H7 (cell line): ENCODE measurements around the gene SLC51B. TPM values are rescaled to one million over a fixed set of nuclear protein-coding genes. Genes with fewer than 3 reads are reported as not detected.

ENCODE experiments used
- DNase-seq: peaks from one replicate; pipeline ENCODE4 v3.0.0; 2012
- H3K27me3 ChIP-seq: 2 replicates; pipeline ENCODE4 v1.6.0; 2011; ENCODE audit warnings: mild to moderate bottlenecking, low read length; ENCODE audit not compliant: control insufficient read depth, insufficient read depth
- H3K36me3 ChIP-seq: replicated peaks from 2 replicates; pipeline ENCODE4 v1.5.1; 2011; ENCODE audit warnings: low read length; ENCODE audit not compliant: control insufficient read depth, insufficient read depth
- H3K4me3 ChIP-seq: 2 replicates; pipeline ENCODE4 v1.5.1; 2011; ENCODE audit warnings: low read depth, mild to moderate bottlenecking, control low read depth, low read length, moderate library complexity; ENCODE audit not compliant: insufficient read depth
- total RNA-seq: library from RNA; depleted of rRNA; stranded (reverse); fragments of >200 nt; shearing (Covaris generic); gene quantifications from 2 replicates; pipeline ENCODE4 v1.2.3, GENCODE V29; 2014

Gene SLC51B
- total RNA-seq, 1 experiment from 2014 or later = not detected

GRCh38 chr15:65077981-65078352 is 32.8 kb downstream of the SLC51B start:
- H3K4me3 ChIP-seq = no peak overlapping the region
- H3K36me3 ChIP-seq = no peaks in the 10 kb centered on the region
- no peaks in the 10 kb centered on the region for H3K27me3 ChIP-seq
- peak; percentile 93 for DNase-seq

GRCh38 chr15:65079580-65079979 is 34.4 kb downstream of the SLC51B start:
- H3K27me3 ChIP-seq = no peaks in the 10 kb centered on the region

GRCh38 chr15:65081270-65081669 is 36.1 kb downstream of the SLC51B start:
- no peak for DNase-seq
- H3K4me3 ChIP-seq = no peak overlapping the region
- no peaks in the 10 kb centered on the region for H3K27me3 ChIP-seq
- H3K36me3 ChIP-seq = no peaks in the 10 kb centered on the region

More at GRCh38 chr15:65079580-65079979, 34.4 kb downstream of the SLC51B start:
- Histone ChIP-seq H3K36me3 (no peaks in the 10 kb centered on the region), H3K4me3 (no peak overlapping the region)
- no peak for DNase-seq

GRCh38 chr15:65081758-65082157 is 36.6 kb downstream of the SLC51B start:
- Histone ChIP-seq H3K36me3 (no peaks in the 10 kb centered on the region), H3K27me3 (no peaks in the 10 kb centered on the region), H3K4me3 (no peak overlapping the region)
- no peak for DNase-seq

GRCh38 chr15:65082303-65082953 is 37.2 kb downstream of the SLC51B start:
- no peak for DNase-seq
- Histone ChIP-seq H3K27me3 (no peaks in the 10 kb centered on the region), H3K36me3 (no peaks in the 10 kb centered on the region), H3K4me3 (no peak overlapping the region)

GRCh38 chr15:65083262-65083701 is 38.1 kb downstream of the SLC51B start:
- no peak overlapping the region for H3K4me3 ChIP-seq
- no peaks in the 10 kb centered on the region for H3K27me3 ChIP-seq
- H3K36me3 ChIP-seq = no peaks in the 10 kb centered on the region
- DNase-seq = peak; percentile 77

GRCh38 chr15:65084500-65085206 is 39.5 kb downstream of the SLC51B start:
- H3K4me3 ChIP-seq = no peak overlapping the region
- H3K36me3 ChIP-seq = no peaks in the 10 kb centered on the region
- DNase-seq = no peak
- no peaks in the 10 kb centered on the region for H3K27me3 ChIP-seq

- no peaks in the 10 kb centered on the region for H3K36me3 ChIP-seq
- no peaks in the 10 kb centered on the region for H3K27me3 ChIP-seq
- no peak overlapping the region for H3K4me3 ChIP-seq
- no peak for DNase-seq
These were observed 40.1 kb downstream of the SLC51B start for GRCh38 chr15:65085207-65085753.

- peak; percentile 85 for DNase-seq
- no peaks in the 10 kb centered on the region for H3K36me3 ChIP-seq
- H3K27me3 ChIP-seq = no peaks in the 10 kb centered on the region
- H3K4me3 ChIP-seq = no peak overlapping the region
These were observed 40.9 kb downstream of the SLC51B start for GRCh38 chr15:65085990-65086679.

- Histone ChIP-seq H3K27me3 (no peaks in the 10 kb centered on the region), H3K4me3 (no peak overlapping the region), H3K36me3 (no peaks in the 10 kb centered on the region)
- DNase-seq = peak; percentile 64
These were observed 41.5 kb downstream of the SLC51B start for GRCh38 chr15:65086680-65087111.

GRCh38 chr15:65087411-65087810 is 42.2 kb downstream of the SLC51B start:
- no peaks in the 10 kb centered on the region for H3K27me3 ChIP-seq
- H3K4me3 ChIP-seq = no peak overlapping the region
- H3K36me3 ChIP-seq = no peaks in the 10 kb centered on the region
- no peak for DNase-seq

GRCh38 chr15:65087873-65088642 is 42.9 kb downstream of the SLC51B start:
- no peak overlapping the region for H3K4me3 ChIP-seq
- H3K27me3 ChIP-seq = no peaks in the 10 kb centered on the region
- no peaks in the 10 kb centered on the region for H3K36me3 ChIP-seq
- peak; percentile 44 for DNase-seq

- Histone ChIP-seq H3K36me3 (no peaks in the 10 kb centered on the region), H3K27me3 (no peaks in the 10 kb centered on the region), H3K4me3 (no peak overlapping the region)
- no peak for DNase-seq
These were observed 43.4 kb downstream of the SLC51B start for GRCh38 chr15:65088643-65089021.

- no peaks in the 10 kb centered on the region for H3K27me3 ChIP-seq
- H3K4me3 ChIP-seq = no peak overlapping the region
- H3K36me3 ChIP-seq = no peaks in the 10 kb centered on the region
- no peak for DNase-seq
These were observed 44.1 kb downstream of the SLC51B start for GRCh38 chr15:65089206-65089824.
